Gastroesophageal sphincter (tissue), 3 donors: ENCODE measurements around the gene SHH.

Experiments
- POLR2A ChIP-seq, 2 donors: fragments of 450-650 bp; IDR thresholded peaks; one replicate each; pipeline ENCODE4 v1.6.1; 2017; ENCODE audit warnings: antibody characterized with exemption in 2 of 2, mild to moderate bottlenecking in 2 of 2, moderate library complexity in 1 of 2
- TF ChIP-seq, protein P1 (sequence below), 4 experiments: fragments of 200-600 bp in 2 of 4; fragments of 450-650 bp in 2 of 4; sonication (generic) in 1 of 4; IDR thresholded peaks; one replicate each; pipeline ENCODE4 v1.5.1; 2017 to 2019; ENCODE audit warnings: antibody characterized with exemption in 4 of 4, mild to moderate bottlenecking in 2 of 4, moderate library complexity in 2 of 4

DNA sequence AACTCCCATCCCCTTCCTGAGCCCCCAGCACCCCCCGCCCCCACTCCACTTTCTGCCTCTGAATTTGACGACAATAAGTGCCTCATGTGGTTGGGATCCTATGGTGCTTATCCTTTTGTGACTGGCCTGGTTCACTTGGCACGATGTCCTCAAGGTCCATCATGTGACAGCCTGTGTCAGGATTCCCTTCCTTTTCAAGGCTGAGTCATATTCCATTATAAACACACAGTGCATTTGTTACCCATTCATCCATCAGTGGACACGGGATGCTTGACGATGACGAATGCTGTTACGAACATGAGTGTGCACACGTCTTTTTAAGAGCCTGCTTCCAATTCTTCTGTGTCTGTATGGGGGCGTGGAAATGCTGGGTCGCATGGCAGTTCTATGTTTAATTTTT lies 26.7 kb downstream of the SHH start:
- no peak for TF ChIP-seq POLR2A (IDR thresholded peaks at IDR 0.05)
- TF ChIP-seq, protein P1, sequence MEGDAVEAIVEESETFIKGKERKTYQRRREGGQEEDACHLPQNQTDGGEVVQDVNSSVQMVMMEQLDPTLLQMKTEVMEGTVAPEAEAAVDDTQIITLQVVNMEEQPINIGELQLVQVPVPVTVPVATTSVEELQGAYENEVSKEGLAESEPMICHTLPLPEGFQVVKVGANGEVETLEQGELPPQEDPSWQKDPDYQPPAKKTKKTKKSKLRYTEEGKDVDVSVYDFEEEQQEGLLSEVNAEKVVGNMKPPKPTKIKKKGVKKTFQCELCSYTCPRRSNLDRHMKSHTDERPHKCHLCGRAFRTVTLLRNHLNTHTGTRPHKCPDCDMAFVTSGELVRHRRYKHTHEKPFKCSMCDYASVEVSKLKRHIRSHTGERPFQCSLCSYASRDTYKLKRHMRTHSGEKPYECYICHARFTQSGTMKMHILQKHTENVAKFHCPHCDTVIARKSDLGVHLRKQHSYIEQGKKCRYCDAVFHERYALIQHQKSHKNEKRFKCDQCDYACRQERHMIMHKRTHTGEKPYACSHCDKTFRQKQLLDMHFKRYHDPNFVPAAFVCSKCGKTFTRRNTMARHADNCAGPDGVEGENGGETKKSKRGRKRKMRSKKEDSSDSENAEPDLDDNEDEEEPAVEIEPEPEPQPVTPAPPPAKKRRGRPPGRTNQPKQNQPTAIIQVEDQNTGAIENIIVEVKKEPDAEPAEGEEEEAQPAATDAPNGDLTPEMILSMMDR (IDR thresholded peaks at IDR 0.05): no peak
